Esophagus muscularis mucosa (tissue), 3 donors: Measurements from ENCODE around the gene OR6K2.

Source experiments
- POLR2A ChIP-seq: fragments of 450-650 bp; IDR thresholded peaks from one replicate; pipeline ENCODE4 v1.6.1; 2017; ENCODE audit warnings: antibody characterized with exemption, moderate library complexity, mild to moderate bottlenecking, low read depth
- POLR2AphosphoS5 ChIP-seq, 2 donors: sonication (generic); formaldehyde crosslinking; IDR thresholded peaks; one replicate each; pipeline ENCODE4 v1.6.1; 2017; ENCODE audit warnings: antibody characterized with exemption in 2 of 2
- TF ChIP-seq, protein P1 (sequence below), 3 experiments: fragments of 200-600 bp in 2 of 3; fragments of 450-650 bp in 1 of 3; sonication (generic) in 2 of 3; IDR thresholded peaks; one replicate each; pipeline ENCODE4 v1.5.1; 2017 to 2019; ENCODE audit warnings: antibody characterized with exemption in 3 of 3, mild to moderate bottlenecking in 2 of 3, moderate library complexity in 1 of 3

DNA sequence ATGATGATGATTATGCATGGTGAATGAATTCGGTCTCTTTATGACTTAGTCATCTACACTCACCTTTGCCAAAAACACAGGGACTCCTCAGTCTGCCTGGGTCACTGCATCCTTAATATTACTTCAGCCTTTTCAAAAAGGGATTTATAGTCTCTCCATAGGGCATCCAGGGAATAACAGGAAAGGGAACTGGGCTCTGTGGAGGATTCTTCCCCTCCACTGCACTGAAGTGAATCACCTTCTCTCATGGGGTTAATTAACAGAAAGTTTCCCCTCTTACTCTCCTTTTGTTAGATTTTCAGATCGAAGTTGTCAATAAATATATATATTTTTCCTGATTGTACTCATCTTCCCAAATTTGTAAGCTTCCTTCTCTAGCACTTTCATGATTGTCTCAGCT is 20.2 kb upstream of the OR6K2 start, which contains the start of gene OR6K3:
- TF ChIP-seq, protein P1, sequence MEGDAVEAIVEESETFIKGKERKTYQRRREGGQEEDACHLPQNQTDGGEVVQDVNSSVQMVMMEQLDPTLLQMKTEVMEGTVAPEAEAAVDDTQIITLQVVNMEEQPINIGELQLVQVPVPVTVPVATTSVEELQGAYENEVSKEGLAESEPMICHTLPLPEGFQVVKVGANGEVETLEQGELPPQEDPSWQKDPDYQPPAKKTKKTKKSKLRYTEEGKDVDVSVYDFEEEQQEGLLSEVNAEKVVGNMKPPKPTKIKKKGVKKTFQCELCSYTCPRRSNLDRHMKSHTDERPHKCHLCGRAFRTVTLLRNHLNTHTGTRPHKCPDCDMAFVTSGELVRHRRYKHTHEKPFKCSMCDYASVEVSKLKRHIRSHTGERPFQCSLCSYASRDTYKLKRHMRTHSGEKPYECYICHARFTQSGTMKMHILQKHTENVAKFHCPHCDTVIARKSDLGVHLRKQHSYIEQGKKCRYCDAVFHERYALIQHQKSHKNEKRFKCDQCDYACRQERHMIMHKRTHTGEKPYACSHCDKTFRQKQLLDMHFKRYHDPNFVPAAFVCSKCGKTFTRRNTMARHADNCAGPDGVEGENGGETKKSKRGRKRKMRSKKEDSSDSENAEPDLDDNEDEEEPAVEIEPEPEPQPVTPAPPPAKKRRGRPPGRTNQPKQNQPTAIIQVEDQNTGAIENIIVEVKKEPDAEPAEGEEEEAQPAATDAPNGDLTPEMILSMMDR (IDR thresholded peaks at IDR 0.05) = no peak
- TF ChIP-seq POLR2A (no peak), POLR2AphosphoS5 (IDR thresholded peaks at IDR 0.05) (no peak)
